ENCODE results near the gene ACO1.

Gene ACO1

GRCh38 chr9:32384002-32384363 is 460 bp upstream of the ACO1 start:
- no peak for DNase-seq

- DNase-seq: no peak
Measured at GRCh38 chr9:32385152-32385884, 875 bp downstream of the ACO1 start.

- DNase-seq: no peak
Measured at GRCh38 chr9:32385885-32386283, 1.4 kb downstream of the ACO1 start.

GRCh38 chr9:32387256-32387655 is 2.8 kb downstream of the ACO1 start:
- no peak for DNase-seq

- DNase-seq: no peak
Measured at GRCh38 chr9:32389365-32389764, 4.9 kb downstream of the ACO1 start.

- no peak for DNase-seq
Measured at GRCh38 chr9:32393911-32394310, 9.5 kb downstream of the ACO1 start.

GRCh38 chr9:32394381-32395049 is 10.1 kb downstream of the ACO1 start:
- no peak for DNase-seq

GRCh38 chr9:32395510-32396216 is 11.2 kb downstream of the ACO1 start:
- DNase-seq: no peak

- no peak for DNase-seq
Measured at GRCh38 chr9:32398207-32398606, 13.8 kb downstream of the ACO1 start.

- DNase-seq: no peak
Measured at GRCh38 chr9:32399110-32399815, 14.8 kb downstream of the ACO1 start.

GRCh38 chr9:32401488-32401887 is 17.0 kb downstream of the ACO1 start:
- no peak for DNase-seq

GRCh38 chr9:32403567-32404260 is 19.3 kb downstream of the ACO1 start:
- DNase-seq: no peak

- DNase-seq: no peak
Measured at GRCh38 chr9:32404402-32404801, 20.0 kb downstream of the ACO1 start.

- no peak for DNase-seq
Measured at GRCh38 chr9:32404856-32405255, 20.4 kb downstream of the ACO1 start.

GRCh38 chr9:32405506-32405905 is 21.1 kb downstream of the ACO1 start:
- no peak for DNase-seq

- no peak for DNase-seq
Measured at GRCh38 chr9:32406046-32406445, 21.6 kb downstream of the ACO1 start.

GRCh38 chr9:32411753-32412152 is 27.3 kb downstream of the ACO1 start:
- no peak for DNase-seq

GRCh38 chr9:32412440-32412839 is 28.0 kb downstream of the ACO1 start:
- no peak for DNase-seq

GRCh38 chr9:32413424-32413823 is 29.0 kb downstream of the ACO1 start:
- no peak for DNase-seq

- no peak for DNase-seq
Measured at GRCh38 chr9:32414856-32415255, 30.4 kb downstream of the ACO1 start.

- DNase-seq: no peak
Measured at GRCh38 chr9:32419921-32420320, 35.5 kb downstream of the ACO1 start.

GRCh38 chr9:32422237-32422806 is 37.9 kb downstream of the ACO1 start:
- no peak for DNase-seq

All from CD4-positive, alpha-beta T cell treated with Interleukin-1 beta for 1 hour (primary cell).